Activated naive CD4-positive, alpha-beta T cell treated with Interleukin-2 at 50 U/mL for 16 hours (primary cell): ENCODE data around the gene UNC45B.
A peak's percentile ranks its signal among the peaks of the same experiment; 100 is the strongest.
"Not testable (repeated sequence)": the region's sequence is repeated elsewhere in the genome, so short reads cannot be mapped to it uniquely, and the experiment has no call there.

Source experiments
- DNase-seq: peaks from one replicate; pipeline ENCODE4 v3.0.0-alpha.2; 2020

Gene UNC45B

DNA sequence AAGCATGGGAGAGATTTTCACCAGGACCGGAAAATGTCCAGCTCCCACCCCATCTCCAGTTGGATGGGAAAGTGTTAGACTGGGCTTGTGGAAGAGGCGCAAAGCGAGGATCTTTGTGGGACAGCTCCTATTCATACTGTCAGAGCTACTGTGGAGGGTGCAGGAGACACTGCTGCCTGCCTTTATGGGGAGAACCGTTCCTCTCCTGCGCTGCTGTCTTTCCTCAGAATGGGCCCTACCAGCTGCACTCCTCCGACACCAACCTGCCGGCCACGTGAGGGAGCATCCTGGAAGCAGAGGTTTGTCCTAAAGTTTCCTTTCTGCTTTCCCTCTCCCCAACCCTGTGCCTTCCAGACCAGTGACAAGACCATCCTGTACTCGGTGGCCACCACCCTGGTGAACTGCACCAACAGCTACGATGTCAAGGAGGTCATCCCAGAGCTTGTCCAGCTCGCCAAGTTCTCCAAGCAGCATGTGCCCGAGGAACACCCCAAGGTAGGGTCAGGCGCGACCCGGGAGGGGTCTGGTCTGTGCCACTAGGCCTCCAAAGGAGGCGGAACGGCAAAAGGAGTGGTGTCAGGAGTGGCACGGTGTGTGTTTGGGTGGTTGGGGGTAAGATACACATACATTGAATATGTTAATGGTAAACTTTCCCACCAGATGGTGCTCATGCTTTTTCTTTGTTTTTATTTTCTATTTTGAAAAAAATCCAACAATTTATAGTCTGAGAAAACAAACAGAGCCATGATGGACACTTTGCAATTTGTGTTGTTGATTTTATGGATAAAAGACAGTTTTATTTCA lies 23.6 kb downstream of the UNC45B start:
- peak; percentile 22 for DNase-seq

GRCh38 chr17:35171834-35172233 lies 24.2 kb downstream of the UNC45B start:
- no peak for DNase-seq

GRCh38 chr17:35172321-35172720 lies 24.7 kb downstream of the UNC45B start:
- DNase-seq: not testable (repeated sequence)

- no peak for DNase-seq
Measured at GRCh38 chr17:35174835-35175334, 27.3 kb downstream of the UNC45B start.

DNA sequence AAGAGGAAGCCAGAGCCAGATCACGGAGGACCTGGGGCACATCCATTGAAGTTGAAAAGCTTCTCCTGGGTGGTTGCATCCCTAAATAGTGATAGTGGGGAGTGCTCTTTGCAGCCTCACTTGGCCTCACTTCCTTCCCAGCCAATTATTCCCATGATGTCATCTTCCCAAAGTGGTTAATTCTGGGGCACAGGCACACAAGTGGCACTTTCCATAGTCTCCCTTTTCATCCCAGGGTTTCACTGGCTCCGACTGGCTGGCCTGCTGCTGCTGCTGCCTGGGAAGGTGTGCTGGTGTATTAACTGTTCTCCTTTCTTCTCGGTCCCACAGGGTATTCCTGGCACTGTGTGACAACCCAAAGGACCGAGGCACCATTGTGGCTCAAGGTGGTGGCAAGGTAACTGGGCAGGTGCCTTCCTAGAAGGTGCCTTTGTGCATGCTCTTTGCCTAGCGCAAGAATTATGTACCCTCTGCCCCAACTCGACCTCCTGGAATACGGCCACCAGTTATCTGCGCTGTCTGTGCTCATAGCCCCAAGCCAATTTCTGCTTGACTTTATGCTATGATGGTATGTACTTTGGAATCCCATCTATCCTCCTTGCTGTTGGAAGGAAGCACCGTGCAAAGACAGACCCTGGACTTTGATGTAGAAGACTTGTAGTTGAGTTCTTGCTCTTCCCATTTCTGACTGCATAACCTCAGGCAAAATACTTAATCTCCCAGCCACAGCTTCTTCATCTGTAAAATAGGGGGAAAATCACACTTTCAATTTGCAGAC lies 28.2 kb downstream of the UNC45B start:
- DNase-seq: no peak

GRCh38 chr17:35176897-35177296 lies 29.3 kb downstream of the UNC45B start:
- no peak for DNase-seq

DNA sequence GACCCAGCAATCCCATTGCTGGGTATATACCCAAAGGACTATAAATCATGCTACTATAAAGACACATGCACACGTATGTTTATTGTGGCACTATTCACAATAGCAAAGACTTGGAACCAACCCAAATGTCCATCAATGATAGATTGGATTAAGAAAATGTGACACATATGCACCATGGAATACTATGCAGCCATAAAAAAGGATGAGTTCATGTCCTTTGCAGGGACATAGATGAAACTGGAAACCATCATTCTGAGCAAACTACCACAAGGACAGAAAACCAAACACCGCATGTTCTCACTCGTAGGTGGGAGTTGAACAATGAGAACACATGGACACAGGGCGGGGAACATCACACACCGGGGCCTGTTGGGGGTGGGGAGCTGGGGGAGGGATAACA lies 31.8 kb downstream of the UNC45B start:
- not testable (repeated sequence) for DNase-seq

GRCh38 chr17:35183332-35183731 lies 35.7 kb downstream of the UNC45B start:
- no peak for DNase-seq

GRCh38 chr17:35184274-35184673 lies 36.7 kb downstream of the UNC45B start:
- DNase-seq: no peak

DNA sequence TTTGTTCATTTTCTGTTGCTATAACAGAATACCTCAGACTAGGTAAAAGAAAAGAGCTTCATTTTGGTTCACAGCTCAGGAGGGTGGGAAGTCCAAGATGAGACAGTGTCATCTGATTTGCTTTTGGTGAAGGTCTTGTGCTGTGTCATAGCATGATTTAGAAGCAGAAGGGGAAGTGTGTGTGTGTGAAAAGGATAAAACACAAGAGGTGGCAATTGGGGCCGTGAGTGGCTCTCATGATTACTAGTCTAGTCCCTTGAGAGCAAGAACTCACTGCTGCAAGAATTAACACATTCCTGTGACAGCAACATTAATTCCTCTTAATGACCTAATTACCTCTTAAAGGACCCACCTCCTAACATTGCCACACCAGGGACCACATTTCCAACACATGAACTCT lies 38.2 kb downstream of the UNC45B start:
- no peak for DNase-seq

DNA sequence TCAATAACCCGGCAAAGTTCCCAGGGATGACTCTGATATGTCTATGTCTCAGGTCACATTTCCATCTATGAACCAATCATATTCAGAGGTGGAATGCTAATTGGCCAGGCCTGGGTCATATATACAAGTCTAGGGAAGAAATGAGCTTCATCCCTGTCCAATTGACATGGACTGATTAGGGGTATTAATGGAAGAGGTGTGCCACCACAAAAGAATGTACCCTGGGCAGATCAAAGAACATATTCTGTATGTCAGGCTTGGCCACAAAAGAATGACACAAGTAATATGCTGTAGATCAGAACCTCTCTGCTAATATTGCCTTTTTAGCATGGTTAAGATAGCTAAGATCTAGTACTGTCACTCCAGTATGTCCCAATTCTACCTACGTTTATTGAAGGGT lies 39.9 kb downstream of the UNC45B start:
- no peak for DNase-seq

DNA sequence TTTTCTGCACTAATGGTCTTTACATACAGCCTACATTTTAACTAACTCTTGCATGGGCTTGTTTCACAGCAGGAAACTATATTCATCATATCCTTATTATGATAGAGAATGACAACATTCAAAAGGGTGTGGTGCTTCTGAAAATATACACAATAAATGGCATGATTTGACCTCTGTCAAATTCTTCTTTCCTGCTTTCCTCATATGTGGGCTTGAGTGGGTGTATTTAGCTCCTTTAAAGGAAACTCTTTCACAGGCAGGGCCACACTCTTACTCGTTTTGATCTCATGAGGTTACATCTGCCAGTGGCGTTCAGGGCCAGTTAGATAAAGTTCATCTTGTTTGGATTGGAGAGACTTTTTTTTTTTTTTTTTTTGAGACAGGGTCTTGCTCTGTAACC lies 40.5 kb downstream of the UNC45B start:
- no peak for DNase-seq

DNA sequence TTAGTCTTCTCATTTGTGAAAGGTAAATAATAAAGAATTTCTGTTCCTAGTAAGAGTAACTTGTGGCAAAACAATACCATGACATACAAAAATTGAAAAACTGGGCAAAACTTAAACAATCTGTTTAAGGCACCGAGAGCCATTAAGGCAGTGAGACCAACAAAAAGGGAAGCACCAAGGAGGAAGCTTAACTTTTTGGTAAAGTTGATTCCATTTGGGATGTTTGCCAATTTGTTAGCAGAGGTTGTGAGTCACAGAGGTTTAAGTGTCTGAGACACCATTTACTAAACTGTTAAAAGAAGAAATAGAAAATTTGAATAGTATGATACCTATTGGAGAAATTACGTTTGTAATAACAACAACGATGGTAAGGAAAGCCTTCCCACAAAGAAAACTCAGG lies 41.7 kb downstream of the UNC45B start:
- no peak for DNase-seq

- DNase-seq: no peak
Measured at GRCh38 chr17:35191001-35191695, 43.5 kb downstream of the UNC45B start.

DNA sequence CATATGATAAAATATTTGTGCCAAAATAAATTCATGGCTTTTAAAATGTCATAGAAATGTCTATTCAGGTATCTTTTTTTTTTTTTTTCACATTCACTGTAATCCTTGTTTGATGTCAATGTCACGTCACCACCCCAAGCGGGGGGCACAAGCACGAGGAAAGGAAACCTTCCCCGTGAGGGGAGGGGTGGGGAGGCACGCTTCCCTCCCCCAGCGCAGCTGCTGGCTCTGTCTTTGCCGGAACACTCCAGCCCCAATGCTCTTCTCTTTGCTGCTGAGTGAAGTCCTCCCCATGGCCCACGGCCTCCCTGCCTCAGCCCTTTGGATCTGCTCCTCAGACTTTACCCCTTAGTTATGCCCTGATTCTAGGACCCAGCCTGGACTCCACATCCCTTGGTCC lies 45.1 kb downstream of the UNC45B start:
- DNase-seq: no peak

GRCh38 chr17:35194001-35194400 lies 46.4 kb downstream of the UNC45B start, which contains the start of gene SLC35G3:
SLC35G3 (minus strand) TSS chr17:35194393; CDS start chr17:35194307, 86 bp downstream.
- not testable (repeated sequence) for DNase-seq

DNA sequence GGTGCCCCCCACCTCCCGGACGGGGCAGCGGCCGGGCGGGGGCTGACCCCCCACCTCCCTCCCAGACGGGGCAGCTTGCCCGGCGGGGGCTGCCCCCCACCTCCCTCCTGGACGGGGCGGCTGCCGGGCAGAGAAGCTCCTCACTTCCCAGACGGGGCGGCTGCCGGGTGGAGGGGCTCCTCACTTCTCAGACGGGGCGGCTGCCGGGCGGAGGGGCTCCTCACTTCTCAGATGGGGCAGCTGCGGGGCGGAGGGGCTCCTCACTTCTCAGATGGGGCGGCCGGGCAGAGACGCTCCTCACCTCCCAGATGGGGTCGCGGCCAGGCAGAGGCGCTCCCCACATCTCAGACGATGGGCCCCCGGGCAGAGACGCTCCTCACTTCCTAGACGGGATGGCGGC lies 47.4 kb downstream of the UNC45B start:
- not testable (repeated sequence) for DNase-seq

- not testable (repeated sequence) for DNase-seq
Measured at GRCh38 chr17:35202582-35202981, 55.0 kb downstream of the UNC45B start.

GRCh38 chr17:35210741-35211140 lies 63.1 kb downstream of the UNC45B start:
- DNase-seq: no peak

DNA sequence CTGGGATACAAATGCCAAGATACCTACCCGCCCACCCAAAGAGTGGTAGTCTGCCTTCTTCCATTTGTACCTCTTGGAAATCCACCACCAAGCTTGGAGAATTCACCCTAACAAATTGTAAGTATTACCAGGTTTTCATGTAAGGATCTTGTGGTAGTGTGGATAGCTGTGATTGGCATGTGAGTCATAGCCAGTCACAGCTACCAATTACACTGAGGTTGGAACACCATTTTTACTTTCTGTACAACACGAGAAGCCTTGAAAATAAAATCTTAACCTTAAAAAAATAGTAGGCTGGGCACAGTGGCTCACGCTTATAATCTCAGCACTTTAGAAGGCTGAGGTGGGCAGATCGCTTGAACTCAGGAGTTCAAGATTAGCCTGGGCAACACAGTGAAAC lies 65.1 kb downstream of the UNC45B start:
- DNase-seq: no peak

GRCh38 chr17:35213412-35213940 lies 65.9 kb downstream of the UNC45B start:
- no peak for DNase-seq

DNA sequence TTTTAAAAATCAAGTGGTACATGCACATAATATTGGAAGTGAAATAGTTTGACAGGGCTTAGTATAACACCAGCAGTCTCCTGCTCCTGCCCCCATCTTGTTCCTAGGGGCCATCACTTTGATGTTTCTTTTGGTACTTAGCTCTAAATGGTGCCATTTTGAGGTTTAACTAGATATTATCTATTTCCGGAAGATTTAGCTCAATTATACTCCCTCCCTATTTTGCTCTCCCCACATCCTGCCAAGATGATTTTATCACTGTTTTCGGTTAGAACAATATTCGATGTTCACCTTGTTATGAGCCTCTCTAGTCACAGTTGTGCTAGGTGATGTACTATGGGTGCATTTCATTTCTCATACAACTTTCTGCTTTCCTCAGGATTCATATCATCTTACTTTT lies 66.6 kb downstream of the UNC45B start:
- peak; percentile 15 for DNase-seq
